Measurements from ENCODE around the gene ADAMTS14.

Gene ADAMTS14

DNA sequence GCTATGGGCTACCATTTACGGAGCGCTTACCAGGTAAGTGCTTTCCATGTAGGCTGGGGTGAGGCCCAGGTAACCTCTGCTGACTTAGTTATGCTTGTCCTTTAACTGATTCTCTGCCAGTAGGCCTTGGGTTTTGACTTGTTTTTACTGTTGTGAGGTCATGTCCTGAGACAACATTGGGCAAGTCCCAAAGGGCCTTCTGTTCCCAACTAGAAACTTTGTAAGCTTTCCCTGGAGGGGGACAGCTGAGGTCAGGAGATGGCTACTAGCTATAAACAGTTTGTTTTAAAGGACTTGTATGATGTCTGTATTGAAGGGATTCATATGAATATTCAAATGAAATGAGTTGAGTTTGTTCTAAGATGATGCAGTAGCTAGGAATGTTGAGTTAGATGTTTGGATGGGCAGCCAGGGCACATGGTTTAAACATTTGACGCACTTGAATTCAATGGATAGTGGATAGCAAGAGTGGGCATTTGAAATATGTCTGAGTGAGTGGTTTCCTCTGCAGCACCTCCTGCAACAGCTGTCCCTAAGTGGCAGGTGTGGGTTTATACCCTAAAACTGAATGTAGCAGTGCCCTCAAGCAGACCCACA lies 133.4 kb downstream of the ADAMTS14 start:
- TF ChIP-seq, protein P1, sequence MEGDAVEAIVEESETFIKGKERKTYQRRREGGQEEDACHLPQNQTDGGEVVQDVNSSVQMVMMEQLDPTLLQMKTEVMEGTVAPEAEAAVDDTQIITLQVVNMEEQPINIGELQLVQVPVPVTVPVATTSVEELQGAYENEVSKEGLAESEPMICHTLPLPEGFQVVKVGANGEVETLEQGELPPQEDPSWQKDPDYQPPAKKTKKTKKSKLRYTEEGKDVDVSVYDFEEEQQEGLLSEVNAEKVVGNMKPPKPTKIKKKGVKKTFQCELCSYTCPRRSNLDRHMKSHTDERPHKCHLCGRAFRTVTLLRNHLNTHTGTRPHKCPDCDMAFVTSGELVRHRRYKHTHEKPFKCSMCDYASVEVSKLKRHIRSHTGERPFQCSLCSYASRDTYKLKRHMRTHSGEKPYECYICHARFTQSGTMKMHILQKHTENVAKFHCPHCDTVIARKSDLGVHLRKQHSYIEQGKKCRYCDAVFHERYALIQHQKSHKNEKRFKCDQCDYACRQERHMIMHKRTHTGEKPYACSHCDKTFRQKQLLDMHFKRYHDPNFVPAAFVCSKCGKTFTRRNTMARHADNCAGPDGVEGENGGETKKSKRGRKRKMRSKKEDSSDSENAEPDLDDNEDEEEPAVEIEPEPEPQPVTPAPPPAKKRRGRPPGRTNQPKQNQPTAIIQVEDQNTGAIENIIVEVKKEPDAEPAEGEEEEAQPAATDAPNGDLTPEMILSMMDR (IDR thresholded peaks at IDR 0.05) = no peak

DNA sequence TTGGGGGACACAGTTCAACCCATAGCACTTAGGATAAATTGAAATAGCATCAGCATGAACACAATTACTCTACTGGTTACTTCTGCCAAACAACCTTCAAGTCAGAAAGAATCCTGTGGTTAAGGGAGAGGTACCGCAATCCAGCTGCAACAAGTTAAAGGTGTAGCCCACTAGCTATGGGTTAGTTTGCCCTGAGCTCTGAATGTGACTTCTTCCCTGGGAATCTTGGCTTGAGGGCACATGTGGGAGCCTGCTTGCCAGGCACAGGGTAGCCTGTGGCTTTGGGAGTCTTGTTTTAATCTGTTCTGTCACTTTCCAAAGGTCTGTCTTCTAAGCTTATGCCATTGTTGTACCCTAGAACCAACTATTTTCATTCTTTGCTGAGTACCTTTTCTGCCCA lies 134.5 kb downstream of the ADAMTS14 start:
- TF ChIP-seq, protein P1 (IDR thresholded peaks at IDR 0.05) = no peak

DNA sequence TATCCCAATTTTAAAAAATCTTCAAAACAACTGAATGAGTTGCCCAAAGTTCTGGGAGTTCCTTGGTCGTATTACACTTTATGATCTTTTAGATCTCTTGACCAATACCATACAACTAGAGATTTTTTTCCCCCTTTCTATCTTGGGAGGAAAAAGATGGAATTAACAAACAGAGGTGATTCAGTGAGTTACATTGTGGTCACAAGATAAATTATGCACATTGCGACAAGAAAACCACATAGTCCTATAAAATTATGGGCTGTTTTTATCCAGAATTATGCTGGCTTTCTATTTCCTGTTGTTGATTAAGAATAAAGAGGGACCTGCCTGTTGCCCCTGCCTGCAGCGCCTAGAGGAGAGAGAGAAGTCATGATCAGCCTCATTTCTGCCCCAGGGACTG lies 135.2 kb downstream of the ADAMTS14 start:
- TF ChIP-seq, protein P1 (IDR thresholded peaks at IDR 0.05) = no peak

DNA sequence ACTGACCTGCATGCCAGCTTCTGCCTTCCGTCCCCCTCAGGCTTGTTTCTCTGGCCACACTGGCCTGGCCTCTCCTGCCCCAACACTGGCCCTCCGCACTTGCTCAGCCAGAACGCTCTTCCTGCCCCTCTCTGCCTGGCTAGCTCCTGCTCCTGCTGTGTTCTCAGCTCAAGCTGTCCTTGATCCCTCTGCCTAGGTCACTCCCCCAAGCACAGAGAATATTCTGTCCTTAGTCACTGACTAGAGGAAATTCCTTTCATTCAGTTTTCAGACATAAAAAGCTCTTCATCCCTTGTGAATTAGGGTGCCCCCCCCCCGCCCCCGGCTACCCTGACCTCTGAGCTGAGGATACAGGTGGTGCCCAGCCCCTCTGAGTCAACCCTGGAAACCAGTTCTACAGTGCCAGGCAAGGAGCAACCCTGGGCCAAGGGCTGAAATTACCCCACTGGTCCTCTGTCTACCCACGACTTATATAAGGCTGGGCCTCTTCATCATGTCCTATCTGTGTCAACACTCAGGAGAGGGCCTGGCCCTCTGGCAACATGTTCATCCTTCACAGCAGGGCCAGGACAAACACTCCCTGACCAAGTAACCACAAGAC lies 136.8 kb downstream of the ADAMTS14 start:
- TF ChIP-seq, protein P1 (IDR thresholded peaks at IDR 0.05) = no peak

DNA sequence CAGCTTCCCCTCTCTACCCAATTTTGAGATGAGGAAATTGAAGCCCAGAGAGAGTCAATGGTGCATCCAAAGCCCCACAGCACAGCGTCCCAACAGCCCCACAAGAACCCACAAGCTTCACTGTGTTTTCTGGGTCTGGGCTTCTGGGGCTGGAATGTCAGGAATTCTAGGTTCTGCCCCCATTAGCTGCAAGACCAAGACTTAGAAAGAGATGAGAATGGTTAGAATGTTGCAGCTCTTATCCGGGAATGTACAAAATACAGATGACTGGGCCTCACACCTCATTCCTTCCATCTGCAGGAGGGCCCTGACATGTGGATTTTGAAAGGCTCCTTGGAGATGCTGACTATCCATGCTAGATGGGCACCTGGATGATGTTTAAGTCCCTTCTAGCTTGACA lies 137.4 kb downstream of the ADAMTS14 start:
- TF ChIP-seq, protein P1 (IDR thresholded peaks at IDR 0.05) = no peak

DNA sequence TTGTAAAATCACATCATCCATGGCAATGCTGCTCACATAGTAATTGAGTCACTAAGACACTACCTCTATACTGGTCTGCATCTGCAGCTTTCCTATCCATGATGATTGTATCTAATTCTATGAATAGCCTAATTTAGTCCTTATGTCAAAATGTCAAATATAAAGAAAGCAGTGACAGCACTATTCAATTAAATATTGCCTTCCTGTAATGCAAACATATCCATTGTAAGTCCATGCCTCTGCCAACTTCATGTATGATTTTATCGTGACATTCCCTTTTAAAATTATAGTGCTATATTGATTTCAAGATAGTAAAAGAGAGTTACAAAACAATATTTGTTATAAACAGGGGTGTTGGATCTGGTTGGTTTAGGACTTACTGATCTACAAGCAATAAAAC lies 138.7 kb downstream of the ADAMTS14 start:
- TF ChIP-seq, protein P1 (IDR thresholded peaks at IDR 0.05) = no peak

DNA sequence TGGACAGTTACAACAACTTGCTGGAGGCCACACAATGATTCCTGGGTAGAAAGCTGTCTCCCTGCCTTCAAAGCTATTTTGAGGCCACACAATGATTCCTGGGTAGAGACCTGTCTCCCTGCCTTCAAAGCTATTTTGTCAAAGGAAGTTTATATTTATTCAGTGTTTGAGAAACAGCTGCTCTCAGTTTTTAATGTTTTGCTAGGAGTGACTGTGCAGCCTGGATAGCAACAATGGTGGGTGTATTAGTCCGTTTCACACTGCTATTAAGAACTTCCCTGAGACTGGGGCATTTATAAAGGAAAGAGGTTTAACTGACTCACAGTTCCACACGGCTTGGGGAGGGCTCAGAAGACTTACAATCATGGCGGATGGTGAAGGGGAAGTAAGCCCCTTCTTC lies 139.6 kb downstream of the ADAMTS14 start:
- TF ChIP-seq, protein P1 (IDR thresholded peaks at IDR 0.05) = no peak
